Hepatocyte (in vitro differentiated cells): ENCODE data around the gene EFHD1.

ENCODE experiments used
- CTCF ChIP-seq: fragments of 200-600 bp; sonication (generic); IDR thresholded peaks from 2 replicates; pipeline ENCODE4 v1.5.1; 2016; ENCODE audit warnings: antibody characterized with exemption, mild to moderate bottlenecking; ENCODE audit not compliant: poor library complexity
- EZH2 ChIP-seq: fragments of 200-600 bp; sonication (generic); IDR thresholded peaks from 2 replicates; pipeline ENCODE4 v1.6.1; 2016; ENCODE audit warnings: antibody characterized with exemption, mild to moderate bottlenecking, borderline replicate concordance

DNA sequence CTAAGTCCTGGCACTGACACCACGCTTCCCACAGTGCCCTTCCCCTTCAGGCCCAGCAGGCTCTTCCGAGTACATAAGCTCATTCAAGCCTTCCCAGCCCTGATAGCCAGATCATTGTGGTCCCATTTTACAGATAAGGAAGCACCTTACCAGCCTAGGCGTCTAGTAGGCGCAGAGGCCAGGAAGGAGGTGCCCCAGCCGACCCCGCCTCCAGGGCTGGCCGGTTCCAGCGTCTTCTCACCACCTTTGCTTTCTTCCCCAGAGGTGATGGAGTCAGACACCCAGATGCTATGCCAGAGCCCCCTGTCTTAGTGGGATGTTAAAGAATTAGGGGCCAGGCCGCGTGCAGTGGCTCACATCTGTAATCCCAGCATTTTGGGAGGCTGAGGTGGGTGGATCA lies 28.9 kb upstream of the EFHD1 start:
- TF ChIP-seq CTCF (no peak), EZH2 (no peak)
